Smooth muscle cell (in vitro differentiated cells): ENCODE data around the gene SPTBN2. TPM values are rescaled to one million over a fixed set of nuclear protein-coding genes. Genes with fewer than 3 reads are reported as not detected.

Experiments
- DNase-seq: peaks from one replicate; lab custom pipeline; 2025; ENCODE audit not compliant: unreplicated experiment; lab: John Stamatoyannopoulos, UW
- H2AFZ ChIP-seq: fragments of 200-600 bp; sonication (generic); 2 replicates; pipeline ENCODE4 v1.6.0; 2016; ENCODE audit warnings: antibody characterized with exemption, low read depth, mild to moderate bottlenecking
- H3F3A ChIP-seq: fragments of 200-600 bp; sonication (generic); 2 replicates; pipeline ENCODE4 v1.6.0; 2017; ENCODE audit warnings: antibody characterized with exemption, low read depth
- H3K27ac ChIP-seq: fragments of 200-600 bp; sonication (generic); 2 replicates; pipeline ENCODE4 v1.5.1; 2016; ENCODE audit warnings: low read depth, mild to moderate bottlenecking
- H3K27me3 ChIP-seq: fragments of 200-600 bp; sonication (generic); 2 replicates; pipeline ENCODE4 v1.6.1; 2016; ENCODE audit warnings: low read depth, mild to moderate bottlenecking
- H3K36me3 ChIP-seq: fragments of 200-600 bp; sonication (generic); 2 replicates; pipeline ENCODE4 v1.5.1; 2016; ENCODE audit warnings: low read depth
- H3K4me1 ChIP-seq: fragments of 200-600 bp; sonication (generic); 2 replicates; pipeline ENCODE4 v1.5.1; 2016; ENCODE audit warnings: low read depth
- H3K4me2 ChIP-seq: fragments of 200-600 bp; sonication (generic); 2 replicates; pipeline ENCODE4 v1.6.0; 2016; ENCODE audit warnings: mild to moderate bottlenecking
- H3K4me3 ChIP-seq: fragments of 200-600 bp; sonication (generic); 2 replicates; pipeline ENCODE4 v1.5.1; 2016; ENCODE audit warnings: mild to moderate bottlenecking
- H3K79me2 ChIP-seq: fragments of 200-600 bp; sonication (generic); 2 replicates; pipeline ENCODE4 v1.6.0; 2016; ENCODE audit warnings: low read depth, mild to moderate bottlenecking
- H3K9ac ChIP-seq: fragments of 200-600 bp; sonication (generic); 2 replicates; pipeline ENCODE4 v1.6.0; 2016; ENCODE audit warnings: low read depth
- H3K9me3 ChIP-seq: fragments of 200-600 bp; sonication (generic); replicated peaks from 2 replicates; pipeline ENCODE4 v1.5.1; 2016; ENCODE audit warnings: low read depth
- H4K20me1 ChIP-seq: fragments of 200-600 bp; sonication (generic); 2 replicates; pipeline ENCODE4 v1.6.0; 2016; ENCODE audit warnings: low read depth
- WGBS: methylation state at CpG from one replicate; pipeline ENCODE4 v1.1.7; 2016; ENCODE audit warnings: low lambda C conversion rate; 5-methylcytosine and 5-hydroxymethylcytosine counted together
- polyA plus RNA-seq: library from polyadenylated mRNA; unstranded; fragments of >200 nt; fragmentation: Nextera tagmentation; extraction: Ambion mirVana; gene quantifications from 2 replicates; pipeline ENCODE4 v1.2.1, GENCODE V29; 2016
- total RNA-seq: library from RNA; depleted of rRNA; stranded (reverse); fragments of >200 nt; gene quantifications from 2 replicates; pipeline ENCODE4 v1.2.3, GENCODE V29; 2014
- TF ChIP-seq, protein P1 (sequence below): fragments of 200-600 bp; sonication (generic); IDR thresholded peaks from 2 replicates; pipeline ENCODE4 v1.5.1; 2017; ENCODE audit warnings: borderline replicate concordance, mild to moderate bottlenecking, antibody characterized with exemption; ENCODE audit not compliant: insufficient read depth, poor library complexity, severe bottlenecking

SPTBN2 gene
- total and polyA plus RNA-seq, 2 experiments from 2014 or later: 15.7 to 20.9 TPM

DNA sequence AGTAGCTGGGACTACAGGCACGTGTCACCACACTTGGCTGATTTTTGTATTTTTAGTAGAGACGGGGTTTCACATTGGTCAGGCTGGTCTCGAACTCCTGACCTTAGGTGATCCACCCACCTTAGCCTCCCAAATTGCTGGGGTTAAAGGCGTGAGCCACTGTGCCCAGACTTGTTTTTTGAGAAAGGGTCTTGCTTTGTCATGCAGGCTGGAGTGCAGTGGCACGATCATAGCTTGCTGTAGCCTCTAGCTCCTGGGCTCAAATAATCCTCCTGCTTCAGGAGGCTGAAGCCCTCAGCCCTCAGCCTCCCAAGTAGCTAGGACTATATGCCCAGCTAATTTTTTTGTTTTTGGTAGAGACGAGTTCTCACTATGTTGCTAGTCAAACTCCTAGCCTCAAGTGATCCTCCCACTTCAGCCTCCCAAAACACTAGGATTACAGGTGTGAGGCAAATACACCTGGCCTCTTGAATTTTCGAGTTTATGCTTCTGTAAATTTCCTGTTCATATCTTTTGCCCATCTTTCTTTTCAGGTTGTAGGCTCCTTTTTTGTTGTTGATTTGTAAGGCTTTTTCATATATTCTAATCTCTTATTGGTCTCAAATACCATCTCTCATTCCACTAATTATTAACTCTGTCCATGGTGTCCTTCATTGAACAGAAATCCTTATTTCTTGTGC is 47.9 kb downstream of the SPTBN2 start:
- H4K20me1 ChIP-seq: peaks cover 3% of the 10 kb centered on the region
- no peaks in the 10 kb centered on the region for H3K27me3 ChIP-seq
- H3K4me2 ChIP-seq: no peak overlapping the region
- H3K4me3 ChIP-seq: no peak overlapping the region
- peaks cover 10% of the 10 kb centered on the region for H3K79me2 ChIP-seq
- H3K36me3 ChIP-seq: no peaks in the 10 kb centered on the region
- DNase-seq: no peak
- no peaks in the 10 kb centered on the region for H3K9me3 ChIP-seq
- no peaks in the 10 kb centered on the region for H3F3A ChIP-seq
- TF ChIP-seq, protein P1, sequence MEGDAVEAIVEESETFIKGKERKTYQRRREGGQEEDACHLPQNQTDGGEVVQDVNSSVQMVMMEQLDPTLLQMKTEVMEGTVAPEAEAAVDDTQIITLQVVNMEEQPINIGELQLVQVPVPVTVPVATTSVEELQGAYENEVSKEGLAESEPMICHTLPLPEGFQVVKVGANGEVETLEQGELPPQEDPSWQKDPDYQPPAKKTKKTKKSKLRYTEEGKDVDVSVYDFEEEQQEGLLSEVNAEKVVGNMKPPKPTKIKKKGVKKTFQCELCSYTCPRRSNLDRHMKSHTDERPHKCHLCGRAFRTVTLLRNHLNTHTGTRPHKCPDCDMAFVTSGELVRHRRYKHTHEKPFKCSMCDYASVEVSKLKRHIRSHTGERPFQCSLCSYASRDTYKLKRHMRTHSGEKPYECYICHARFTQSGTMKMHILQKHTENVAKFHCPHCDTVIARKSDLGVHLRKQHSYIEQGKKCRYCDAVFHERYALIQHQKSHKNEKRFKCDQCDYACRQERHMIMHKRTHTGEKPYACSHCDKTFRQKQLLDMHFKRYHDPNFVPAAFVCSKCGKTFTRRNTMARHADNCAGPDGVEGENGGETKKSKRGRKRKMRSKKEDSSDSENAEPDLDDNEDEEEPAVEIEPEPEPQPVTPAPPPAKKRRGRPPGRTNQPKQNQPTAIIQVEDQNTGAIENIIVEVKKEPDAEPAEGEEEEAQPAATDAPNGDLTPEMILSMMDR: no peak
- H3K4me1 ChIP-seq: peaks cover 5% of the 10 kb centered on the region
- H3K27ac ChIP-seq: no peak overlapping the region
- no peak overlapping the region for H3K9ac ChIP-seq
- WGBS: 94% methylated on average over 7 of the region's 7 CpGs
- H2AFZ ChIP-seq: no peak overlapping the region

DNA sequence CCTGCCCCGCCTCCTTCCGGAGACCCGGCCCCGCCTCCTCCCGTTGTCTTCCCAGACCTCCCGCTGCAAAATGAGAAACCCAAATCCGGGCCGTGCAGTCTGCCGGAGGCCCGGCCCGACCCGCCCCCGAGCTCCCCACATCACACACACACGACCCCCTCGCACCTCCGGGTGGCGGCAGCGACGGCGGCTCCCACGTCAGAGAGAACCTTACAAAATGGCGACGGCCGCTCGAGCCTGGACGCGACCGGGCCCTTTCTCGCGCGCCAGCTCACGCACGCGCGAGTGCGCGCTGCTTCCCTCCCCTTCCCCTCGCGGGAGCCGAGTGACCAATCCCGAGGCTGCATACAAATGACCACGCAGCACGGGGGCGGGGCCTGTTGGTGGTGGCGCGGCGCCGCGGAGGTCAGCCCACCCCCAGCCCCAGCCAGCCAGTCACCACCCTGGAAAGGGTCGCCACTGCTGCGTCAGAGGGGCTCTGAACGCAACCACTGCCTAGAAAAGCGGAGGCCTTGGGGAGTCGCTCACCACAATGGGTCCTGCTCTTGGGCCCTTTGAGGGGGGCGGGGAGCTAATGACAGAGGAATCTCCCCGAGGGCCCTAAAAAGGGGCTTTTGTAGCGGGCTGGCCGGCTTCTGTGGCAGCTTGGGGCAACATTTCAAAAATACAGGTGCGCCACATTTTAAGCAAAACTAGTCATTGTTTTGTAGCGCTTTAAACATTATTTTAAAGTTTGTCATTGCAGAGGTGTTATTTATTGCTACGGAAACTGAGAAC is 51.2 kb downstream of the SPTBN2 start, which contains the start of gene RBM4B:
RBM4B (minus strand) TSS at position 289 of the 777 bp plus-strand sequence. CDS start 808 bp downstream, outside the sequence.
- WGBS: 2% methylated on average over 49 of the region's 61 CpGs
- H3K36me3 ChIP-seq: no peaks in the 10 kb centered on the region
- peaks cover 20% of the 10 kb centered on the region for H3K4me1 ChIP-seq
- H2AFZ ChIP-seq: peak within 1 kb of the TSS; percentile 71
- DNase-seq: peak; percentile 94
- TF ChIP-seq, protein P1: no peak
- H3K4me3 ChIP-seq: peak within 1 kb of the TSS; percentile 83
- H3K9ac ChIP-seq: peak within 1 kb of the TSS; percentile 97
- H3K4me2 ChIP-seq: peak within 1 kb of the TSS; percentile 92
- no peaks in the 10 kb centered on the region for H3K9me3 ChIP-seq
- H3K79me2 ChIP-seq: peaks cover 43% of the 10 kb centered on the region
- H3F3A ChIP-seq: no peaks in the 10 kb centered on the region
- no peaks in the 10 kb centered on the region for H3K27me3 ChIP-seq
- peak within 1 kb of the TSS; percentile 98 for H3K27ac ChIP-seq
- H4K20me1 ChIP-seq: peaks cover 33% of the 10 kb centered on the region

DNA sequence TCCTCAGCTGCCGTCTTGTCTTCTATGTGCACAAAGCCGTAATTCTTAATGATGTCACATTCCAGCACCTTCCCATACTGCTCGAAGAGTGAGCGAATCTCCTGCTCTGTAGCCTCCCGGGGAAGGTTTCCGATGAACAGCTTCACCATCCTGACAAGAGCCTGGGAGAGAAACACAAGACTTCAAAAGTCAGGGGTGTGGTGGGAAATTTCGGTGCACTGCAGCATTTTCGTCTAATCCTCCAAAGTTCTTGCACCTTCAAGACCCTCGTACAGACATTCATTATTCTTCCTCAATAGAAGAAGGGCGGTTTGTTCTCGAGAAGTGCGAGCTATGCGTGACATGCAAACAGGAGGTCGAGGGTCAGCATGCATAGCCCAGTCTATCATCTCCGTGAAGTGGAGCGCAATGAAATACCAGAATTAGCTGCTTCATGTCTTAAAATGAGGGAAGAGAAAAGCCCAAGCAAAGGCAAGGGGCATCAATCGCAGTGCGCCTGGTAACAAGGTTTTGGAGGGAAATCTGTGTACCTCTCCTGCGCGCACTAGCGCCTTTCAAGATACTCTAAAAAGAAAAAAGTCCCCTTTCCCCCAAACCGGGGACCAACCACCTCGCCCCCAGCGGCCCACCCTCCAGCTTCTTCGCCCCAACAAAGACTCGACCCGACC is 52.0 kb downstream of the SPTBN2 start:
- Histone ChIP-seq H3K9me3 (no peaks in the 10 kb centered on the region), H3K4me1 (peaks cover 20% of the 10 kb centered on the region), H3F3A (no peaks in the 10 kb centered on the region), H3K4me2 (peak overlapping the region; percentile 92), H3K9ac (peak overlapping the region; percentile 97), H3K27ac (peak overlapping the region; percentile 98), H3K27me3 (no peaks in the 10 kb centered on the region), H2AFZ (peak overlapping the region; percentile 71), H3K36me3 (no peaks in the 10 kb centered on the region), H4K20me1 (peaks cover 40% of the 10 kb centered on the region), H3K79me2 (peaks cover 50% of the 10 kb centered on the region), H3K4me3 (peak overlapping the region; percentile 83)
- no peak for DNase-seq
- WGBS: 20% methylated on average over 24 of the region's 27 CpGs
- TF ChIP-seq, protein P1: no peak
